ENCODE data around the gene METTL14.

DNA sequence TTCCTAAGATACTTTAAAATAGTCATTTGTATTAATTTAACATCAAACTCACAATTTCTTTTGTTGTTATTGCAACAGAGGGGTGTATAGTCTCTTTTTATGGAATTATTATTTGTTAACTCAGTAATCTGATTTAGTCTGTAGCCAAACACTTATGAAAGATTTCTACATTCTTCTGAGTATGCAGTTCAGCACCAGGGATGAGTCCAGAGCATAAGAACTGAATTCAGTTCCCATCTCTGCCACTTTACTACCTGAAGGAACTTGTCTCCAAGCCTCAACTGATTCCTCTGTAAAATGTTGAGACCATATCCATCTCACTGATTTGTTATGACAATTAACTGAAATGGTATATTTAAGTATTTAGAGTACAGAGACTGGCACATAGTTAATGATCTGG lies 45.5 kb downstream of the METTL14 start:
- TF ChIP-seq, protein P1, sequence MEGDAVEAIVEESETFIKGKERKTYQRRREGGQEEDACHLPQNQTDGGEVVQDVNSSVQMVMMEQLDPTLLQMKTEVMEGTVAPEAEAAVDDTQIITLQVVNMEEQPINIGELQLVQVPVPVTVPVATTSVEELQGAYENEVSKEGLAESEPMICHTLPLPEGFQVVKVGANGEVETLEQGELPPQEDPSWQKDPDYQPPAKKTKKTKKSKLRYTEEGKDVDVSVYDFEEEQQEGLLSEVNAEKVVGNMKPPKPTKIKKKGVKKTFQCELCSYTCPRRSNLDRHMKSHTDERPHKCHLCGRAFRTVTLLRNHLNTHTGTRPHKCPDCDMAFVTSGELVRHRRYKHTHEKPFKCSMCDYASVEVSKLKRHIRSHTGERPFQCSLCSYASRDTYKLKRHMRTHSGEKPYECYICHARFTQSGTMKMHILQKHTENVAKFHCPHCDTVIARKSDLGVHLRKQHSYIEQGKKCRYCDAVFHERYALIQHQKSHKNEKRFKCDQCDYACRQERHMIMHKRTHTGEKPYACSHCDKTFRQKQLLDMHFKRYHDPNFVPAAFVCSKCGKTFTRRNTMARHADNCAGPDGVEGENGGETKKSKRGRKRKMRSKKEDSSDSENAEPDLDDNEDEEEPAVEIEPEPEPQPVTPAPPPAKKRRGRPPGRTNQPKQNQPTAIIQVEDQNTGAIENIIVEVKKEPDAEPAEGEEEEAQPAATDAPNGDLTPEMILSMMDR (conservative IDR thresholded peaks at IDR 0.05; ENCODE audit: low read depth, low read length): no peak
- TF ChIP-seq EZH2 (IDR thresholded peaks at IDR 0.05; ENCODE audit: low read length, unreplicated experiment) (no peak), EZH2phosphoT487 (IDR thresholded peaks at IDR 0.05; ENCODE audit: borderline replicate concordance, low read length) (no peak)
